Upper lobe of left lung (tissue), 4 donors: Measurements from ENCODE around the gene NHSL1.

ENCODE experiments used
- POLR2A ChIP-seq, 4 donors: fragments of 450-650 bp; IDR thresholded peaks; one replicate each; pipeline ENCODE4 v1.5.1; 2016 to 2017; ENCODE audit warnings: antibody characterized with exemption in 4 of 4, mild to moderate bottlenecking in 2 of 4
- POLR2AphosphoS5 ChIP-seq, 2 donors: sonication (generic); formaldehyde crosslinking; IDR thresholded peaks; one replicate each; pipeline ENCODE4 v1.5.1; 2017; ENCODE audit warnings: antibody characterized with exemption in 2 of 2
- TF ChIP-seq, protein P1 (sequence below), 6 experiments: fragments of 450-650 bp in 4 of 6; fragments of 200-600 bp in 2 of 6; sonication (generic) in 2 of 6; IDR thresholded peaks; one replicate each; pipeline ENCODE4 v1.5.1; 2016 to 2019; ENCODE audit warnings: antibody characterized with exemption in 6 of 6

DNA sequence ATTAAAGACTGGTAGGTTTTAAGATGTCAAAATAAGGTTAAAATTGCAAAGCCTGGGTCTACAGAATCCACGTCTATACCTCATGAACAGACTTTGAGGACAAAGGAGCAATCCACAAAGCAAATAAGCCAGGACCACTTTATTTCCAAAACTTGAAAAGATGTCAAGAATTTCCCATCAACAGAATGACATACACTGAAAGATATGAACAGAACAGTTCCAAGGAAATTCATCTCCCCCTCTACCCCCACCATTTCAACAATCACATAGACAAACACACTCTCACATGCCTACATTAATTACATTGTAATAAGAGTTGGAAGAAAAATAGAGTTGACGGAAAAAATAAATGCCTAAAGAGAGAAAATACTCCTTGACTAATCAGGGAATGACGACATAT, 45.2 kb upstream of the NHSL1 start:
- TF ChIP-seq, protein P1, sequence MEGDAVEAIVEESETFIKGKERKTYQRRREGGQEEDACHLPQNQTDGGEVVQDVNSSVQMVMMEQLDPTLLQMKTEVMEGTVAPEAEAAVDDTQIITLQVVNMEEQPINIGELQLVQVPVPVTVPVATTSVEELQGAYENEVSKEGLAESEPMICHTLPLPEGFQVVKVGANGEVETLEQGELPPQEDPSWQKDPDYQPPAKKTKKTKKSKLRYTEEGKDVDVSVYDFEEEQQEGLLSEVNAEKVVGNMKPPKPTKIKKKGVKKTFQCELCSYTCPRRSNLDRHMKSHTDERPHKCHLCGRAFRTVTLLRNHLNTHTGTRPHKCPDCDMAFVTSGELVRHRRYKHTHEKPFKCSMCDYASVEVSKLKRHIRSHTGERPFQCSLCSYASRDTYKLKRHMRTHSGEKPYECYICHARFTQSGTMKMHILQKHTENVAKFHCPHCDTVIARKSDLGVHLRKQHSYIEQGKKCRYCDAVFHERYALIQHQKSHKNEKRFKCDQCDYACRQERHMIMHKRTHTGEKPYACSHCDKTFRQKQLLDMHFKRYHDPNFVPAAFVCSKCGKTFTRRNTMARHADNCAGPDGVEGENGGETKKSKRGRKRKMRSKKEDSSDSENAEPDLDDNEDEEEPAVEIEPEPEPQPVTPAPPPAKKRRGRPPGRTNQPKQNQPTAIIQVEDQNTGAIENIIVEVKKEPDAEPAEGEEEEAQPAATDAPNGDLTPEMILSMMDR (IDR thresholded peaks at IDR 0.05): no peak
- TF ChIP-seq POLR2A (IDR thresholded peaks at IDR 0.05) (no peak), POLR2AphosphoS5 (IDR thresholded peaks at IDR 0.05) (no peak)
